ENCODE data around the gene ALG9.

Gene ALG9

DNA sequence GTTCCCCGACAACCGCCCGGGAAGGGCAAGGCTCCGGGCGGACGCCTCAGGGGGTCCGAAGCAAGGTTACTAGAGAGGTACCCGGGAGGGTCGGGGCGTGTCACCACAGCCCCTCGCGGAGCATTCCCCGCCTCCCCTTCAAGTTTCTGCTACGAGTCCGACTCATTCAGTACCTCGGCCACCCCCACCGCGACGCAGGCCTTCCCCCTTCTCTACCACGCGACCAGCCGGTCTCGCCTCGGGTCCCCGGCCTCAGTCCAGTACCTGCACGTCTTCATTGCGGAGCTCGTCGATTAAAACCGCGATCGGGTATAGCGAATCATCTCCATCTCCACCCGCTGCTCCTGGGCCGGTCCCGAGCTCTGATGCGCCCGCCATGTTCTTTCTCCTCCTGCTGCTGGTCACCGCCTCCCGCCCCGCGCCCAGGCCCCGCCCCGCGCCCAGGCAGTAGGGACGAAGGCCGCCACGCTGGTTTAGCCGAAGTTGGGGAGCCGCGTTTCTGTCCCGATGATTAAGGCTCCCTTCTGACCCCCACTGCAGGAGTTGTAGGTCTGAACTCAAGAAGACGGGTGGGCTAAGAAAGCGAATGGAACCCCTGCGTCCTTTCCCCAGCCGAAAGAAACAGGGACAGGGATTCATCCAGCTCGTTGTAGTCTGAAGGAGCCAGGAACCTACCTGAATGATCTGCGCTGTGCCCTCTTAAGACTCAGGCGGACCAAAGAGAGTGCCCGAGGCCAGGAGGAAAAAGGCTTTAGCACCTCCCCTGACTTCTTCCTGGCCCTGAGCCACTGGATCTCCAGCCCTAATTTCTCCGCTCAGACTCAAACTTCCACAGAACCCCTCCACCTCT lies 105.2 kb downstream of the ALG9 start, which contains the start of gene PPP2R1B:
Gene PPP2R1B, minus strand, starts transcription at position 406 of the 850 bp plus-strand sequence. Its CDS starts 28 bp downstream, at position 378.
- peak; percentile 85 for DNase-seq (ENCODE audit: low spot score)

DNA sequence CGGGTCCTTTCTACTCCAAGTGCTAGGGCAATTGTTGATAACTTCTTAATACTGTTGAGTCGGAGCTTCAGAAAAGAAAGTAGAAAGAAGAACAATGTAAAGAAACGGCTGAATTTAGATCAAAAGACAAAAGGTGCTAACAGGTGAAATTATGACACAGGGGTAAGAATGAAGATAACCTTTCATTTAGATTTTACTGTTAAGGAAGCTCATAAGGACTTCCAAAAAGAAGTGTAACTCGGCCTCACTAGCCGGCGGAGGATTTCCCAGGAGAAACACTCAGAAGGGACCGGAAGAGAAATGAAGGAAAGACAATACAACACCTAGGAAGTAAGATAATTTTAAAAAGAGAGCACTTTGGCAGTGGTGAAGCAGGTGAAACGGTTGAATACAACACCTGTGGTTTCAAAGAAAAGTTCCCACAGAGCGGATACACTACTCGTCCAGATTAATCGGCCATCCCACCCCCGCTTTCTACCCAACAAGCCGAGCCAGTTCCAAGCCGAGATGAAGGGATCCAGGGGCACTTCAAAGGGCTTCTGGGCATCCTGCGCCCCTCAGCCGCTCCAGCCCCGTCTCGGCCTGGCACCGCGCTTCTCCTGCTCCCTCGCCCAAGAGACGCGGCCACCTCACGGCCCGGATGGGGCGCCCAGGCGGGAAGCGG lies 105.9 kb downstream of the ALG9 start:
- DNase-seq (ENCODE audit: low spot score) = peak; percentile 28

DNA sequence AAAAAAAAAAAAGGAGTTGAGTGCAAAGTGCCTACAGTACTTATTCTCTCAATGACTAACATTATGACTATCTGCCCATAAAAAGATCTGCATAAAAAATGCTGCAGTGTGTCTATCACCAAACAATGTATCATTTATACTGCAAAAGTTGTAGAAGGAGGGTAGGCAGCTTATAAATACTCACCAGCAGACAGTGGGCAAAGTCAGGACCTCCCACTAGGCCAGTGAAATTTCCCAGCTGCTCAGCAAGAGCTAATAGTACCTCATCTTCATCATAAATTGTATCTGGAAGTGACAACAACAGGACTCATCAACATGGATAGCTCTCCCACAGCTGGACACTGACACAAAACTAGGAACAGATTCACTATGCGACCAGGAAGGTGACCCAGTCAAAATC lies 106.8 kb downstream of the ALG9 start:
- DNase-seq (ENCODE audit: low spot score) = peak; percentile 22

DNA sequence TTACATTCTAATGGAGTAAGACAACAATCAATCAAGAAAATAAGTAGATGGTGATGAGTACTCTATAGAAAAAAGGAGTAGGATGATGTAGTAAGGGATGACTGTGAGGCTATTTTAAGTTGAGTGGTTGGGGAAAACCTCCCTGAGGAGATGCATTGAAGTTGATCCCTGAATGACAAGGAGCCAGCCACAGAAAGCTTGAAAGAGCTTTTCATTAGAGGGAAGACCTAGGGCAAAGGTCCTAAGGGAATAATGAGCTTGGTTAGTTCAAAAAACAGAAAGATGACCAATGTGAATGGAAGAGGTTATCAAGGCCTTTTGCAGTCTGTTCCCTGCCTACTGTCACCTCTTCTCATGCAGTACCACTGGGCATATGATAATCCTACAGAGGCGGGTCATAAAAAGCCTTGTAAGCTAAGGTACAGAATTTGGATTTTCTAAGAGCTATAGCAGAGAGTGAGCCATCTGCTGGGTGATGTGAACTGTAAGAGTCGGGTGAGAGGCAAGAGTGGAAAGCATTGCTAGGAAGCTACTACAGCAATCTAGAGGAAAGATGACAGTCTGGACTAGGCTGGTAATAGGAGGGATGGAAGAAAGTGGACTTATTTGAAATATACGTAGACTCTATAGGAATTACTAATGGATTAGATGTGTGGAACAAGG lies 108.3 kb downstream of the ALG9 start:
- DNase-seq (ENCODE audit: low spot score) = peak; percentile 58

DNA sequence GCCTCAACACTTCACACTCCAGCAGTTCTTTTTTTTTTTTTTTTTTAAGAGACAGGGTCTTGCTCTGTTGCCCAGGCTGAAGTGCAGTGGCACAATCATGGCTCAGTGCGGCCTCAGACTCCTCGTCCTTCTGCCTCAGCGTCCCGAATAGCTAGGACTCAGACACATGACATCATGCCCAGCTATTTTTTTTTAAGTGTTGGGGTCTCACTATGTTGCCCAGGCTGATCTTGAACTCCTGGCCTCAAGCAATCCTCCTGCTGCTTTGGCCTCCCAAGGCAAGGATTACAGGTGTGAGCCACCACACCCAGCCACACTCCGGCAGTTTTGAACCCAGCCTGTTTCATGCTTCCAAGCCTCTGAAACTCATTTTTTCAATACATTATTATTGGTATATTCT lies 108.9 kb downstream of the ALG9 start:
- no peak for DNase-seq (ENCODE audit: low spot score)

GRCh38 chr11:111761036-111761435 lies 110.3 kb downstream of the ALG9 start:
- DNase-seq (ENCODE audit: low spot score) = no peak

- no peak for DNase-seq (ENCODE audit: low spot score)
Observed at GRCh38 chr11:111759778-111760407, 111.5 kb downstream of the ALG9 start.

- no peak for DNase-seq (ENCODE audit: low spot score)
Observed at GRCh38 chr11:111759376-111759775, 112.0 kb downstream of the ALG9 start.

DNA sequence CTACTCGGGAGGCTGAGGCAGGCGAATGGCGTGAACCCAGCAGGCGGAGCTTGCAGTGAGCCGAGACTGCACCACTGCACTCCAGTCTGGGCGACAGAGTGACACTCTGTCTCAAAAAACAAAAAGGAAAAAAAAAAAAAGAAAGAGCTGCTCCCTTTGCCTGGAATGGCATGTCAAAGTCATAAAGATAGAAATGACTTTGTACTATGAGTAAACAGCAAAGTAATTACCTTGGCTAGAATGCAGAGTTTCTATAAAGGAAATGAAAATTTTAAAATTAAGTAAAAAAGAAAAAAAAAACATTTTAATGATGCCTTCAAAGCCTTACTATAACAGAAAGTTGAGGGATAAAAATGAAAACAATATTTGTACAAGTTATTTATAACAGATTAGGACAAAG lies 115.3 kb downstream of the ALG9 start:
- DNase-seq (ENCODE audit: low spot score) = no peak

GRCh38 chr11:111749646-111750045 lies 121.7 kb downstream of the ALG9 start:
- DNase-seq (ENCODE audit: low spot score) = no peak

DNA sequence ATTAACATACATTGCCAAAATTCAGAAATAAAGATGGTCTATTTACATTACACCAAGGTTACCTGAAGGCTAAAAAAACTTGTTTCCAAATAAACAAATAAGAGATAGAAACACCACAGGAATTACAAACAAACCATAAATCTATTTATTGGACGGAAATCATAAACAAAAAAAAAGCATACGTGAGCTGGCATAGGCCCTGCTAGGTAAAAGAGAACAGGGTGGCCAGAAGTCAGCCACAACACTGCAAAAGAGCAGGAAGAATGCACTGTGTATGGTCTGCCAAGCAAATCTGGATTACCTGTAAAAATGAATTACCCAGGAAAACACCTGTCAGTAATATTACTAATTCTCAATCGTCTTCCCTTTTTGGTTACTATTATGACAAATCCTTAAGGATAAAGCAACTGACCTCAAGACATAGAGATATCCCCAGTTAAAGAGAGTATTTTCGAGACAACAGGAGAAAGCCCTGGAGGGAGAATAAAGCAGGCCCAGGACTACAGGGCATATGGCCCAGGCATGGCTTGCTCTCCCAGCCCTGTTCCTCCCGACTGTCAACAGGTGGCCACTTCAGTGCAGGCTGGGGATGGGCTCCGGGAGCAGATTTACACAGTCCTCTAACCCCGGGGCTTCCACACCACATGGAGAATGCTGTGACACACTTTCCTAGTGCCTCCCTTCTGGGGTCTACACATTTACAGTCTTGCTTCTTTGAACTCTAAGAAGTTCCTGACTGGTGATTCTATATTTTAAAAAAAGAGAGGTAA lies 123.2 kb downstream of the ALG9 start:
- DNase-seq (ENCODE audit: low spot score) = no peak

- DNase-seq (ENCODE audit: low spot score) = no peak
Observed at GRCh38 chr11:111745719-111746504, 125.5 kb downstream of the ALG9 start.

GRCh38 chr11:111743700-111744099 lies 127.7 kb downstream of the ALG9 start:
- no peak for DNase-seq (ENCODE audit: low spot score)

GRCh38 chr11:111741751-111742150 lies 129.6 kb downstream of the ALG9 start:
- no peak for DNase-seq (ENCODE audit: low spot score)

GRCh38 chr11:111739299-111739698 lies 132.1 kb downstream of the ALG9 start:
- DNase-seq (ENCODE audit: low spot score) = no peak

DNA sequence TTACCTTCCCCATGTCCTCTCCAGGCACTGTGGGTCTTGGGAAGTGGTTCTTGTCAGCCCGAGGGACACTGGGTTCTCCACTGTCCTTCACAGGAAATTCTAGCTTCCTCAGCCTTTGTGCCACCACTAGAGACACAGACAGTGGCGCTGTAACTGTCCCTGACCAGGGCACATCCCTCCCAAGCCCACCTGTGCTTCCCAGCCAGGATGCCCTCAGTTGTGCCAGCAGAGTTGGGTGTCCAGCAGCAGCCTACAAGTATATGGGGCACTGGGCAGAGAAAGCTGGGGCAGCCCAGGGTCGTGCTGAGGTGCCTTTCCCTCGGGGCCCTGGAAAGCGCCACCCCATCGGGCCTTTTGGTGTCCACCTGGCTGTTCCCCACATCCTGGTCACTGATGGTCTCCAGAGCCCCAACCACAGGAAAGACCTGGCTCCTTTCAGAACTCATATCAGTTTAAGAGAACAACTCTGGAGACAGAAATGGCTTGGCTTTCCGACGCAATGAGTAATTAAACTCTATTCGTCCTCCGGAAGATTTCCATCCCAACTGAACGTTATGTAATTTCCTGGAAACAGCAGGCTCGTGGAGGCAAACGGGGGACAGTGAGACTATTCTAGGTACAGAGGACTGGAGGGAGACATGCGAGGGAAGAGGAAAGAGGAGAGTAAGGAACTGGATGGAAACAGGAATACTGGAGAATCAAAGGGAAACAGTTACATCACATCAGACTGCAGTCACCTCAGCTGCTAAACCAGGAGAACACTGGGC lies 133.8 kb downstream of the ALG9 start:
- peak; percentile 48 for DNase-seq (ENCODE audit: low spot score)

DNA sequence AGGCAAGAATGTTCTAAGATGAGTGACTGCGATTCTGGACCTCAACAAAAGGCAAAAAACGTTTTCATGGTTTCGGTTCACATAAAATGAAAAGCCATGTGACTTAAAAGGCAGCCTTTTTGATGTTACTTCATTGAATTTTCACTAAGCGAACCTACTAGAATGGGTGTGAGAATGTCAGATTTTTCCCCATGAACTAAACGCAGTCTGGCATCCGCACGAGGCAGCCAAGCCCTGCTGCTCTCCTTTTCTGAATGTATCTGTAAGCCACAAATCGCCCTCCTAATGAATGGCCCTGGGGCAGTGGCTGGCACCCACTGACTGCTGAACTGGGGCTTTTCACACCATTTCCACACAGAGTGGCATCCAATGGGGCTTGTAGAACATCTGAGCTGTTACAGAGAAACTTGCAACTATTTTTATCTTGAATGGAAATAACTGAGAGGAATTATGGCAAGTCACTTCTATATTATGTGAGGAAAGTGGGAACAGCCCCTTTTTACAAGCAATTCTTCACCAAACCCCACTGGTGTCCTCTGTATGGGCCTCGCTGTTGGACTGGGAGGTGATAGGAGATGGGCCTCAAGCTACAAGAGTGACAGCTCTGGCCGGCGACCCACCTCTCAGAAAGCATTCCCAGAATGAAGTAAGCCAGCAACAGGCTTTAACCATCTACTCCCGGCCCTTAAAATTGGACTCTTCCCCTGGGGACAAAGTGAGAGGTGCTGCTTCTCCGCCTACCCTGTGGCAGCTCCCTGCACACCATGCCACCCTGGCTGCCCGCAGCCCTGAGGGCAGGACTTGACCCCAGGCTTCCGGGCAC lies 134.5 kb downstream of the ALG9 start:
- DNase-seq (ENCODE audit: low spot score) = peak; percentile 68

Data from globus pallidus (tissue), 1 donor.